IPS-18a (cell line): ENCODE data around the gene LRP5.
"Not testable (repeated sequence)": the region's sequence is repeated elsewhere in the genome, so short reads cannot be mapped to it uniquely, and the experiment has no call there.

Source experiments
- H3K27ac ChIP-seq: one replicate; pipeline ENCODE4 v1.5.1; 2013; ENCODE audit warnings: low read length
- H3K27me3 ChIP-seq: one replicate; pipeline ENCODE4 v1.6.1; 2013; ENCODE audit warnings: mild to moderate bottlenecking, low read length; ENCODE audit not compliant: control insufficient read depth, insufficient read depth
- H3K36me3 ChIP-seq: one replicate; pipeline ENCODE4 v1.6.1; 2013; ENCODE audit warnings: low read depth, low read length; ENCODE audit not compliant: control insufficient read depth
- H3K4me1 ChIP-seq: one replicate; pipeline ENCODE4 v1.6.1; 2013; ENCODE audit warnings: low read depth, low read length; ENCODE audit not compliant: control insufficient read depth
- H3K4me3 ChIP-seq: one replicate; pipeline ENCODE4 v1.5.1; 2013; ENCODE audit warnings: low read length
- H3K9ac ChIP-seq: one replicate; pipeline ENCODE4 v1.6.1; 2013; ENCODE audit warnings: mild to moderate bottlenecking, low read length, moderate library complexity
- H3K9me3 ChIP-seq: one replicate; pipeline ENCODE4 v1.6.1; 2013; ENCODE audit warnings: low read depth, low read length; ENCODE audit not compliant: control insufficient read depth

Gene LRP5

GRCh38 chr11:68449951-68450350 lies 137.6 kb downstream of the LRP5 start:
- Histone ChIP-seq H3K4me3 (no peak overlapping the region), H3K27ac (no peak overlapping the region), H3K9me3 (no peaks in the 10 kb centered on the region), H3K27me3 (no peaks in the 10 kb centered on the region), H3K36me3 (no peaks in the 10 kb centered on the region), H3K9ac (no peak overlapping the region), H3K4me1 (peaks cover 4% of the 10 kb centered on the region)

GRCh38 chr11:68450711-68451110 lies 138.3 kb downstream of the LRP5 start:
- Histone ChIP-seq H3K4me3 (no peak overlapping the region), H3K27ac (no peak overlapping the region), H3K4me1 (peaks cover 9% of the 10 kb centered on the region), H3K9ac (no peak overlapping the region), H3K36me3 (no peaks in the 10 kb centered on the region), H3K9me3 (no peaks in the 10 kb centered on the region), H3K27me3 (no peaks in the 10 kb centered on the region)

GRCh38 chr11:68454767-68455166 lies 142.4 kb downstream of the LRP5 start:
- Histone ChIP-seq H3K27ac (no peak overlapping the region), H3K9ac (no peak overlapping the region), H3K9me3 (no peaks in the 10 kb centered on the region), H3K4me3 (no peak overlapping the region), H3K36me3 (no peaks in the 10 kb centered on the region), H3K27me3 (no peaks in the 10 kb centered on the region), H3K4me1 (peaks cover 9% of the 10 kb centered on the region)

GRCh38 chr11:68455485-68455884 lies 143.1 kb downstream of the LRP5 start:
- H3K9me3 ChIP-seq: no peaks in the 10 kb centered on the region
- no peaks in the 10 kb centered on the region for H3K27me3 ChIP-seq
- peaks cover 9% of the 10 kb centered on the region for H3K4me1 ChIP-seq
- H3K27ac ChIP-seq: no peak overlapping the region
- no peaks in the 10 kb centered on the region for H3K36me3 ChIP-seq
- no peak overlapping the region for H3K4me3 ChIP-seq
- no peak overlapping the region for H3K9ac ChIP-seq

- Histone ChIP-seq H3K9me3 (no peaks in the 10 kb centered on the region), H3K4me3 (no peak overlapping the region), H3K27ac (no peak overlapping the region), H3K4me1 (peaks cover 18% of the 10 kb centered on the region), H3K27me3 (no peaks in the 10 kb centered on the region), H3K9ac (no peak overlapping the region), H3K36me3 (no peaks in the 10 kb centered on the region)
Measured at GRCh38 chr11:68457216-68457897, 145.0 kb downstream of the LRP5 start.

GRCh38 chr11:68457898-68458249 lies 145.5 kb downstream of the LRP5 start:
- Histone ChIP-seq H3K4me3 (no peak overlapping the region), H3K27ac (no peak overlapping the region)

GRCh38 chr11:68458340-68458739 lies 145.9 kb downstream of the LRP5 start:
- H3K9me3 ChIP-seq, H3K27ac ChIP-seq, H3K36me3 ChIP-seq, H3K27me3 ChIP-seq, H3K9ac ChIP-seq, H3K4me3 ChIP-seq: not testable (repeated sequence)
- H3K4me1 ChIP-seq: peaks cover 22% of the 10 kb centered on the region

More at GRCh38 chr11:68457898-68458249, 145.5 kb downstream of the LRP5 start:
- Histone ChIP-seq H3K36me3 (no peaks in the 10 kb centered on the region), H3K9me3 (no peaks in the 10 kb centered on the region), H3K27me3 (no peaks in the 10 kb centered on the region), H3K4me1 (peaks cover 22% of the 10 kb centered on the region), H3K9ac (no peak overlapping the region)

- Histone ChIP-seq H3K36me3 (no peaks in the 10 kb centered on the region), H3K9me3 (no peaks in the 10 kb centered on the region), H3K27ac (no peak overlapping the region), H3K4me3 (peak overlapping the region; percentile 83), H3K4me1 (peaks cover 17% of the 10 kb centered on the region), H3K9ac (peak overlapping the region; percentile 78), H3K27me3 (no peaks in the 10 kb centered on the region)
Measured at GRCh38 chr11:68459886-68460740, 147.7 kb downstream of the LRP5 start.

- Histone ChIP-seq H3K9ac (peak within 1 kb of the TSS; percentile 78), H3K36me3 (no peaks in the 10 kb centered on the region), H3K4me3 (peak within 1 kb of the TSS; percentile 83), H3K27me3 (no peaks in the 10 kb centered on the region), H3K9me3 (no peaks in the 10 kb centered on the region), H3K4me1 (peaks cover 13% of the 10 kb centered on the region), H3K27ac (no peak within 1 kb of the TSS)
Measured at GRCh38 chr11:68460741-68461574, 148.6 kb downstream of the LRP5 start, which contains the start of gene PPP6R3. Gene PPP6R3, plus strand, starts transcription at chr11:68460752. Its CDS starts 76,913 bp downstream, at chr11:68537665.

- Histone ChIP-seq H3K36me3 (no peaks in the 10 kb centered on the region), H3K4me1 (peaks cover 13% of the 10 kb centered on the region), H3K4me3 (peak overlapping the region; percentile 83), H3K27ac (no peak overlapping the region), H3K9me3 (no peaks in the 10 kb centered on the region), H3K9ac (peak overlapping the region; percentile 78), H3K27me3 (no peaks in the 10 kb centered on the region)
Measured at GRCh38 chr11:68461575-68461917, 149.2 kb downstream of the LRP5 start.

GRCh38 chr11:68463714-68464113 lies 151.3 kb downstream of the LRP5 start:
- Histone ChIP-seq H3K9me3 (no peaks in the 10 kb centered on the region), H3K4me3 (no peak overlapping the region), H3K27me3 (no peaks in the 10 kb centered on the region), H3K27ac (no peak overlapping the region), H3K9ac (no peak overlapping the region), H3K36me3 (peaks cover 4% of the 10 kb centered on the region), H3K4me1 (peaks cover 19% of the 10 kb centered on the region)
